Esophagus (tissue), 2 donors: ENCODE measurements around the gene DCDC2. TPM values are rescaled to one million over a fixed set of nuclear protein-coding genes. Genes with fewer than 3 reads are reported as not detected.

Experiments
- H3K27ac ChIP-seq, 2 donors: one replicate each; pipeline ENCODE4 v1.5.1; 2013; ENCODE audit warnings: low read depth in 2 of 2, mild to moderate bottlenecking in 2 of 2, inconsistent platforms in 1 of 2, low read length in 1 of 2, moderate library complexity in 1 of 2
- H3K27me3 ChIP-seq, 2 donors: one replicate each; pipeline ENCODE4 v1.6.1; 2013; ENCODE audit warnings: low read length in 2 of 2, control low read depth in 1 of 2, mild to moderate bottlenecking in 1 of 2; ENCODE audit not compliant: insufficient read depth in 2 of 2, control insufficient read depth in 1 of 2
- H3K36me3 ChIP-seq, 2 donors: one replicate each; pipeline ENCODE4 v1.6.1; 2013; ENCODE audit warnings: low read length in 1 of 2; ENCODE audit not compliant: control insufficient read depth in 2 of 2, insufficient read depth in 2 of 2
- H3K4me1 ChIP-seq, 2 donors: one replicate each; pipeline ENCODE4 v1.6.1; 2013; ENCODE audit warnings: low read length in 1 of 2; ENCODE audit not compliant: control insufficient read depth in 2 of 2, insufficient read depth in 2 of 2
- H3K4me3 ChIP-seq, 2 donors: one replicate each; pipeline ENCODE4 v1.5.1; 2013; ENCODE audit warnings: low read length in 2 of 2, mild to moderate bottlenecking in 2 of 2, low read depth in 1 of 2, moderate library complexity in 1 of 2
- H3K9me3 ChIP-seq, 2 donors: one replicate each; pipeline ENCODE4 v1.6.1; 2013; ENCODE audit warnings: mild to moderate bottlenecking in 2 of 2, low read depth in 1 of 2, low read length in 1 of 2, moderate library complexity in 1 of 2; ENCODE audit not compliant: control insufficient read depth in 2 of 2, insufficient read depth in 1 of 2
- WGBS, 2 donors: extraction: QIAGEN DNeasy Blood & Tissue Kit; methylation state at CpG; one replicate each; pipeline ENCODE4 v1.1.7; 2013; 5-methylcytosine and 5-hydroxymethylcytosine counted together
- polyA plus RNA-seq, 2 donors: library from polyadenylated mRNA; stranded (reverse); fragments of 200-250 nt; gene quantifications; one replicate each; pipeline ENCODE4 v1.2.3, GENCODE V29; 2013
- donor health status: healthy with polysubstance abuse.
- donor health status: Bipolar disorder and iron deficiency.

Gene DCDC2
- polyA plus RNA-seq, 2 donors: under 0.01 to 0.02 TPM

DNA sequence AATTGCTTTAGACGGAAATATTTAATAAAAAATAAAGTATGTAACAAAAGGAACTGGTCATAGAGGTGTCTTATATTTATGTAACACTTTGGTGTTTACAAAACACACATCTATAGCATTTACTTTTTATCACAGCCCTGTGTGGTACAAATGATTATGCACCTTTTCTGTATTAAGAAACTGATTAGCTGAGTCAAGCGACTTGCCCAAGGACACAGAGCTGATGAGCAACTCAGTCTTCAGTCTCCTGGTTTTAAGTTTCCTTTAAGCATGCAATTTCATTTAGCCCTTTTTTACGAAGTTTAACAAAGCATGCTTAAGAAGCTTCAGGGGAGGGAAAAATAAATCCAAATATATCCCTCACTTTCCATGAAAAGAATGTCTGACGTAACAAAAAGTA, 2.5 kb downstream of the DCDC2 start:
- H3K4me3 ChIP-seq: no peak overlapping the region
- peaks cover 4 to 7% of the 10 kb centered on the region in 2 donors for H3K4me1 ChIP-seq
- H3K27ac ChIP-seq: no peak overlapping the region
- no peaks in the 10 kb centered on the region for H3K27me3 ChIP-seq
- 57 to 61% methylated on average over 4 of the region's 4 CpGs for WGBS, 2 donors
- no peaks in the 10 kb centered on the region for H3K9me3 ChIP-seq
- no peaks in the 10 kb centered on the region for H3K36me3 ChIP-seq

DNA sequence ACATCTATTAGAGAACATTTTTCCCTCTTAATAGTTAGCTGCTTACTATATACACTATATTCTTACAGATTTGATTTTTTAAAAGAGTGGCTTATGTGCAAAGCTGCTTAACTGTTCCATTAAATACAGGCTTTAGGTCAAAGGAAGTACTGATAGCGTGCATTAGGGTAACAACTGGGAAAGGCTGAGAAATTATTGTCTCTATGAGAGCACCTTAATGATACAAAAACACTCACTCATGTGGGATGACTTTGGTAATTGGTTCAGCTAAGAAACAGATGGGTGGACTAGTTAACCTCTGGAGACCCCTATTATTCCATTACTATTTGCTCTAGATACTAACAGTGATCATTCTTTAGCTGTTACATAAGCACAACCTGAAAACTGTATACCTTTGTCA, 4.0 kb downstream of the DCDC2 start:
- no peaks in the 10 kb centered on the region for H3K36me3 ChIP-seq
- H3K27me3 ChIP-seq: no peaks in the 10 kb centered on the region
- peaks cover 4 to 7% of the 10 kb centered on the region in 2 donors for H3K4me1 ChIP-seq
- 84 to 88% methylated on average over 1 of the region's 1 CpG for WGBS, 2 donors
- H3K4me3 ChIP-seq: no peak overlapping the region
- no peaks in the 10 kb centered on the region for H3K9me3 ChIP-seq
- no peak overlapping the region for H3K27ac ChIP-seq

DNA sequence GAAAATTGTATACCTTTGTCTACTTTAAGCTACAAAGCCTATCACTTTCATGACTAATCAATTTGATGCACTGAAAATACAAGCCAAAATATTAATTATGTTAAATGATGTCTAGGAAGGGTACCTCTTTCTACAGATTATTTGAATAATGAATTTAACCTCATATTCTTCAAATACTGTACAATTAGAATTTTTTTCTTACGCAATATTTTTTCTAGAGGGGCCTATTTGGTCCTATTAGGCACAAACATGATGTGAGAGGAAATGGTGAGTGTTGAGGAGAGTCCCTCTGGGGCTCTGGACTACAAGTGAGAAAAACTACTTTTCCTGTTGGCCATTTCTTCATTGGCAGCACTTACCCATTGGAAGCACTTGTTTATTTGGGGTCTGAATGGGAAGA, 5.4 kb downstream of the DCDC2 start:
- H3K27me3 ChIP-seq: no peaks in the 10 kb centered on the region

DNA sequence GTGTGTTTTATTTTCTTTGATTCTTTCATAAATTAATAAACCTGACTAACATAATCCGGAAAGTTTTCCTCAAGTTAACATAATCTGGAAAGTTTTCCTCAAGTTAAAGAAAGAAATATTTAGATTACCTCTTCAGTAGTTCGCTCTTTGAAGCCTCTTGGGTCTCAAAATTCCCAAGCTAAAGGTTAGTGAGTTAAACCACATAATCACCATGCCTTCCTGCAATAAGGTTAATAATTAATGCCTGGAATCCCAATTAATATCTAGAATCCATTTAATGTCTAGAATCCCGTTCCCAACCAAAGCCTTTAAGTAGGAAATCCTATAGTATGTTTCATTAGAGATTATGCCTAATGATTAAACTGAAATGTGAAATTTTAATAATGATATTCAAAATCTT, 12.9 kb downstream of the DCDC2 start:
- 67% methylated on average over 3 of the region's 3 CpGs for WGBS, 2 donors
- H3K27ac ChIP-seq: no peak overlapping the region
- H3K4me1 ChIP-seq: no peaks in the 10 kb centered on the region
- H3K9me3 ChIP-seq: no peaks in the 10 kb centered on the region
- H3K27me3 ChIP-seq: peaks cover 0 to under 1% of the 10 kb centered on the region in 2 donors
- no peaks in the 10 kb centered on the region for H3K36me3 ChIP-seq
- H3K4me3 ChIP-seq: no peak overlapping the region

More for the DNA sequence above, 5.4 kb downstream of the DCDC2 start:
- peaks cover 0 to 2% of the 10 kb centered on the region in 2 donors for H3K4me1 ChIP-seq
- no peaks in the 10 kb centered on the region for H3K36me3 ChIP-seq
- no peak overlapping the region for H3K4me3 ChIP-seq
- H3K27ac ChIP-seq: no peak overlapping the region
- WGBS, 2 donors: 95 to 96% methylated on average over 1 of the region's 1 CpG
- no peaks in the 10 kb centered on the region for H3K9me3 ChIP-seq

DNA sequence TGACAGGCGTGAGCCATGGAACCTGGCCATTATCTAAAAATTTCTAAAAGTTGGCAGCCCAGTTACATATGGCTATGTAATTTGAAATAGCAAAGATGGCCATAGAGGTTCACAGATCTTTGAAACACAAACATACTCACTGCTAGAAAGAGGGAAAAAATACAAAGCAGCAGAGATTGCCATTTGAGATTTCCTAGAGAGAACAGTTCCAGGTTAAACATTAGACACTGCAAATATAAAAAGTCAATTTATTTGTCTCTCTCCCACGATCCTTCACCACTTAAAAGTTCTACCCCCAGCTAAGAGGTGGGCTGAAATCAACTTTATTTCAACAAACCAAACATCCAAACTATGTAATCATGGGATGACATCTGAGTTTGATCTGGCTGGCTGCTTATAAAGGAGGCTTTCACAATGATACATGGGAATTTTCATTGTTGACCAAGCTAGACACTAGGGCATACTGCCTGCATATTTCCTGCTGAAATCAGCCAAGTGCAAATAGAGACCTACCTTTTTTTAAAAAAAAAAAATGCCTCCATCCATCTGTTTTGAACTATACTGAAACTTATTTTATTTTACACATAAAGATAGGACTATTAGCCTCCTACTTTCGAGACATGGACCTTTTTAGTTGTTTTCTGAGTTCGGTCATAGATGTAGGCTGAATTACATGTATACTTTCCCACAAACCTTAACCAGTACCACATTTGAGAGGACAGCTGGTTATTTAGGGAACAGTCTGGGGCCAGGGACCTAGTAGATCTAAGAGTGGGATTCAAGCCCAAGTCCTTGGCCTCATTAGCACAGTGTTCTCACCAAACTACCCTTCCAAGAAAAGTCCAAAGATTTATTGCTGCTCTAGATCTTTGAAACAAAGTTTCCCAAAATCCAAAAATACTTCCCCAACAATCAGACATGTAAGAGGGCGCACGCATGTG, 16.6 kb downstream of the DCDC2 start:
- Histone ChIP-seq H3K4me1 (no peaks in the 10 kb centered on the region), H3K4me3 (no peak overlapping the region), H3K27me3 (peaks cover 0 to 2% of the 10 kb centered on the region in 2 donors), H3K27ac (no peak overlapping the region), H3K9me3 (no peaks in the 10 kb centered on the region), H3K36me3 (no peaks in the 10 kb centered on the region)
- 68 to 78% methylated on average over 6 of the region's 6 CpGs for WGBS, 2 donors

DNA sequence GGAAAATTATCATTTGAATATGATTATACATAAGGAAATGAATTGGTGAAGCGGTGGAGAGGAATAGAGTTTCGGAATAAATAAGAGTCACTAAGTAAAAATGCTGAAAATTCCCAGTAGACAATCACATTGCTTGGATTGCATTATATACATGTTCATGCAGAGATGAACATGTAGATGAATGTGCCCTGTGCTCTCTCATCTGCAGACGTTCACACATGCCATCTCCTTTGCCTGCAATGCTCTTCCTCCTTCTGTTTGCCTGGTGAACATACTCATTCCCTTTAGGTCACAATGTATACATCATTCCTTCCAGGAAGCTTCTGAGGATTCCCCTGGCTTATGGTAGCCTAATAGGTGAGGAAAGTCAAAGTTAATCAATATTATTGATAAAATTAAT, 17.9 kb downstream of the DCDC2 start:
- Histone ChIP-seq H3K27ac (no peak overlapping the region), H3K36me3 (no peaks in the 10 kb centered on the region), H3K4me3 (no peak overlapping the region), H3K4me1 (no peaks in the 10 kb centered on the region), H3K9me3 (no peaks in the 10 kb centered on the region), H3K27me3 (peaks cover 0 to 2% of the 10 kb centered on the region in 2 donors)
- WGBS, 2 donors: 45 to 54% methylated on average over 3 of the region's 3 CpGs

DNA sequence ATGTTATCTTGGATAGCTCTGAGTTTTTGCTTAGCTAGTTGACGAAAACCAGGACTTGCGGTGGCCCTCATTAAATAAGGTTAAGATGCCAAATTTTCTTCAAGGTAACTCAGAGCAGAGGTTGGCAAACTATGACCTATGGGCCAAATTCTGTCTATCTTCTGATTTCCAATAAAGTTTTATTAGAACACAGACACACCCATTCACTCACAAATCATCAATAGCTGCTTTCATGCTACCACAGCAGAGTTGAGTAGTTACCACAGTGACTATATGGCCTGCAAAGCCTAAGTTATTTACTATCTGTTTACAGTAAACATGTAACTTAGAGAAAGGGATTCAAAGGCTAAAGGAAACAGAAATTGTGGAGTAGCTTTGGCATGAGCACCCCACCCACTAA, 23.6 kb downstream of the DCDC2 start:
- H3K4me1 ChIP-seq: no peaks in the 10 kb centered on the region
- H3K36me3 ChIP-seq: no peaks in the 10 kb centered on the region
- no peaks in the 10 kb centered on the region for H3K27me3 ChIP-seq
- H3K27ac ChIP-seq: no peak overlapping the region
- WGBS, 2 donors: 89 to 91% methylated on average over 2 of the region's 2 CpGs
- no peak overlapping the region for H3K4me3 ChIP-seq
- H3K9me3 ChIP-seq: no peaks in the 10 kb centered on the region

DNA sequence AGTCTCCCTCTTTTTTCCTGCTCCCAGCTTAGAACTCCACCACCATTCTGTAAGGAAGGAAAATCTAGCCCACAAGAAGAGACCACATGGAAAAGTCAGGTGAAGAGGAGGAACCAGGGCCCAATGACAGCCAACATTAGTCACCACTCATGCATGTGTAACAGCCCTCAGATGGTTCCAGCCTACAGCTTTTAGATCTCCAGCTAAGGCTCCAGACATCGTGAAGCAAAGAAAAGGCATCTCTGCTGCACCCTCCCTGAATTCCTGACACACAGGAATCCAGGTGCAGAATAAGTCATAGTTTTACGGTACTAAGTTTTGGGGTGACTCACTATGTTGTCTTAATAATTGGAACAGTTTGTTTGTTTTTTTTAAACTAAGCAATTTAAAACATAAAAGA, 25.5 kb downstream of the DCDC2 start:
- Histone ChIP-seq H3K4me1 (no peaks in the 10 kb centered on the region), H3K36me3 (no peaks in the 10 kb centered on the region), H3K9me3 (no peaks in the 10 kb centered on the region), H3K27me3 (no peaks in the 10 kb centered on the region), H3K27ac (no peak overlapping the region), H3K4me3 (no peak overlapping the region)
- WGBS, 2 donors: 46 to 59% methylated on average over 2 of the region's 2 CpGs

DNA sequence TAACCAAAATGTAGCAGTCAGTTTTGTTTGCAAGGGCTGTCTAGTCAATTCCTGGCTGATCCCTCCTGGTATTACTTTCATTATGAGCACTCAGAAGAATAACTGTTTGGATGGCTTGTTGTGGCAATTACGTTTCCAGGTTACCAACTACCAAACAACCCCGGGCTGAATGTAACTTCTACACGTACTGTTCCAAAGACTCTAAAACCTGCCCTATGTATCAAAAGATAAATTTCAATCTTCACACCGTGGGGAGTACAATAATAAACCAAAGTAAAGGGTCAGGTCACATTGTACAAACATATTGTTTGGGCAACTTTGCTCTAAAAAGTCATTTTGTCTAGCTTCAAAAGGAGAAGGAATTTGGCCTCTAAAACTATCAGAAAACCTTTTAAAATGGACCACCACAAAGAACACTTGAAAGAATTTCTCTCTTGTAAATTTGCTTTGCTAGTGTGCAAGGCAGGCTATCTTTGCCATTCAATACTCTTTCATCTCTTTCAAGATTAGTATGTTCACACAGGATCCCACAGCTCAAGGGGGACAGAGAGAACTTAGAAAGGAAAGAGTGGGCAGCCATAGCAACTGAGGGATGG, 27.6 kb downstream of the DCDC2 start:
- Histone ChIP-seq H3K27me3 (no peaks in the 10 kb centered on the region), H3K27ac (no peak overlapping the region), H3K4me3 (no peak overlapping the region), H3K36me3 (no peaks in the 10 kb centered on the region), H3K4me1 (no peaks in the 10 kb centered on the region), H3K9me3 (no peaks in the 10 kb centered on the region)
- WGBS, 2 donors: 21 to 28% methylated on average over 4 of the region's 4 CpGs
